Immature natural killer cell (primary cell): ENCODE data around the gene ZFP64. TPM values are rescaled to one million over a fixed set of nuclear protein-coding genes. Genes with fewer than 3 reads are reported as not detected.
A peak's percentile ranks its signal among the peaks of the same experiment; 100 is the strongest.

ENCODE experiments used
- DNase-seq, 3 donors: peaks; one replicate each; pipeline ENCODE4 v3.0.0; 2022; ENCODE audit warnings: mixed read lengths in 1 of 3
- H3K27ac Mint-ChIP-seq, 6 donors: one replicate each; pipeline ENCODE4 v1.8.0; 2020; ENCODE audit warnings: mixed read lengths in 6 of 6, mild to moderate bottlenecking in 5 of 6, inconsistent platforms in 4 of 6, moderate library complexity in 3 of 6
- H3K27me3 Mint-ChIP-seq, 3 donors: one replicate each; pipeline ENCODE4 v1.8.0; 2020 to 2021; ENCODE audit warnings: low read depth in 3 of 3, mild to moderate bottlenecking in 3 of 3, mixed read lengths in 3 of 3, moderate library complexity in 3 of 3, inconsistent platforms in 1 of 3
- H3K36me3 Mint-ChIP-seq, 3 donors: one replicate each; pipeline ENCODE4 v1.8.0; 2020; ENCODE audit warnings: mixed read lengths in 3 of 3, inconsistent platforms in 2 of 3, mild to moderate bottlenecking in 2 of 3
- H3K4me1 Mint-ChIP-seq, 2 donors: one replicate each; pipeline ENCODE4 v1.8.0; 2020; ENCODE audit warnings: inconsistent platforms in 2 of 2, mild to moderate bottlenecking in 2 of 2, mixed read lengths in 2 of 2, moderate library complexity in 1 of 2
- H3K4me3 Mint-ChIP-seq, 5 donors: one replicate each; pipeline ENCODE4 v1.8.0; 2020; ENCODE audit warnings: mild to moderate bottlenecking in 5 of 5, mixed read lengths in 5 of 5, inconsistent platforms in 3 of 5, moderate library complexity in 3 of 5
- H3K9me3 Mint-ChIP-seq, 6 donors: one replicate each; pipeline ENCODE4 v1.8.0; 2020; ENCODE audit warnings: mild to moderate bottlenecking in 6 of 6, mixed read lengths in 6 of 6, inconsistent platforms in 4 of 6, moderate library complexity in 3 of 6
- polyA plus RNA-seq, 3 donors: library from polyadenylated mRNA; unstranded; fragments of 300-500 nt; fragmentation: Illumina TruSeq; gene quantifications; one replicate each; pipeline ENCODE4 v1.2.3, GENCODE V29; 2021

The ZFP64 gene
- polyA plus RNA-seq, 3 donors from 2014 or later, result 3.7 to 16.8 (median 5.7) TPM

DNA sequence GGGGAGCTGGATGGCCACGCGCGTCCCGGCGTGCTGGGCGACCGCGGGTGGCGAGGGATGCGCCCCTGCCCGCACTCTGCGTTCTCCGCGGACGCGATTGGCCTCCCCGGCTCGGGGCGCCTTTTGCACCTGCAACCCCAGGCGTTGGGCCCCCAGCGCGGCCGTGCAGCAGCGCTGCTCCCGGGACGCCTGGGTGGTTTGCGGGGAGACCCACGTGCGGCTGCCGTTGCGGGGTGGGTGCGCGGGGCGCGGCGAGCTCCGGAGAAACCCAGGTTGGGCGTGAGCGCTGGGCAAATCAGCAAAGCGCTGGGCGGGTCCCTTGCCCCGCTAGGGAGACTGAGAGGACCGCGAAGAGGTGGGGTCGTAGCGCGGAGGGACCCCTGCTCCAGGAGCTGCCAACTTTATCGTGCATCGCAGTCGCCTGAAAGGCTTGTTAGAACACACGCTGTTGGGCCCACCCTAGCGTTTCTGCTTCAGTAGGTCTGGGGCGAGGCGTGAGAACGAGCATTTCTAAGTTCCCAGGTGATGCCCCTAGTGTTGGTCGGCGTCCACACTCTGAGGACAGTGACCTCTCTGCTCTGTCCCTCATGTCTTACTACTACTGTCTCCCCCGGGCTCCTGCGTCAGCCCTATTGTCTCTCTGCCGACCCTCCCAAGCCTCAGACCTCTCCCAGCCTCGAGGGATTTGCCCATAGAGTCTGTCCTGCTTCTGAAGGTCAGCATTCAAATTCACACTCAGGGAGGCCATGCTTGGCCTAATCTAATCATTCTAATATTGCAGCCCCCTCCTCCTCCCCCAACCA, 538 bp upstream of the ZFP64 start:
- peaks cover 0 to 3% (median 0%) of the 10 kb centered on the region in 3 donors for H3K36me3 Mint-ChIP-seq
- DNase-seq, result no peak
- H3K9me3 Mint-ChIP-seq, result no peaks in the 10 kb centered on the region

DNA sequence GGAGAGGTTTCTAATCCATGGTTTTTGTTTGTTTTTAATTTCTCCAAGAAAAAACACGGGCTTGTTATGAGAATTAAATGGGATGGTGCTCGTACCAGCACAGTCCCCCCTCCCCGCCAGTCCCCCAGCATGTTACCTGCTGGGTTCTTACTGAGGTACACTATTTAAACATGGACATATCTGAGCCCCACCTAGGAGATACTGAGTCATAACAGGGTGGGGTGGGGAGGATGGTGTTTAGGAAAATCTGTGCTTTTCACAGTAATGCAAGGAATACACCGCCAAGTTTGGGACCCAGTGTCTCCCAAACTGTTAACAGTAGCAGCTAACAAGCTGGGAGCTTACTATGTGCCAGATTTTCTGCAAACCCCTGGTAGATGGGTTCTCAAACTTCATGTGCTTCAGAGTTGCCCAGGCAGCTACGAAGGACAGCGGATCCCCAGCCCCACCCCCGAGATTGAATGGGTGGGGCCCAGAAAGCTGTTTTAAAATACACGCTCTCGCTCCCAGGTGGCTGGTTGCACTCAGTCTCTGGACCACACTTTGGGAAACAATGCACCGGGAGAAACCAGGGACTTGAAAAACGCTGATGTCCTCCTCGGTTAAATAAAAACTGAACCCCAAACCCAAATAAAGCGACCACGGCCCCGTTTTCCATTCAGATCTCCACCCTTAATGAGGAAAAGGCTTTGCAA, 995 bp downstream of the ZFP64 start:
- DNase-seq, result peak; percentile 6 to 21 (median 10)
- H3K4me3 Mint-ChIP-seq, result peak overlapping the region; percentile 94 to 97 (median 95)
- H3K4me1 Mint-ChIP-seq, result peaks cover 23 to 26% of the 10 kb centered on the region in 2 donors
- H3K27ac Mint-ChIP-seq, result peak overlapping the region; percentile 83 to 93 (median 88)
- H3K27me3 Mint-ChIP-seq, result peaks cover 0 to 4% (median 2%) of the 10 kb centered on the region in 3 donors
- H3K9me3 Mint-ChIP-seq, result no peaks in the 10 kb centered on the region
- H3K36me3 Mint-ChIP-seq, result peaks cover 3 to 5% (median 4%) of the 10 kb centered on the region in 3 donors

More for the DNA sequence above, 538 bp upstream of the ZFP64 start:
- H3K27ac Mint-ChIP-seq, result peak overlapping the region; percentile 85 to 96 (median 90)
- peaks cover 23 to 26% of the 10 kb centered on the region in 2 donors for H3K4me1 Mint-ChIP-seq
- peaks cover 2 to 5% (median 4%) of the 10 kb centered on the region in 3 donors for H3K27me3 Mint-ChIP-seq
- peak overlapping the region; percentile 91 to 95 (median 94) for H3K4me3 Mint-ChIP-seq

GRCh38 chr20:52181766-52182165, 9.8 kb downstream of the ZFP64 start:
- no peaks in the 10 kb centered on the region for H3K27me3 Mint-ChIP-seq
- no peak for DNase-seq
- no peaks in the 10 kb centered on the region for H3K9me3 Mint-ChIP-seq
- no peak overlapping the region for H3K4me3 Mint-ChIP-seq
- no peak overlapping the region for H3K27ac Mint-ChIP-seq
- peaks cover 2 to 27% of the 10 kb centered on the region in 2 donors for H3K4me1 Mint-ChIP-seq
- H3K36me3 Mint-ChIP-seq, result peaks cover 9 to 29% (median 12%) of the 10 kb centered on the region in 3 donors

DNA sequence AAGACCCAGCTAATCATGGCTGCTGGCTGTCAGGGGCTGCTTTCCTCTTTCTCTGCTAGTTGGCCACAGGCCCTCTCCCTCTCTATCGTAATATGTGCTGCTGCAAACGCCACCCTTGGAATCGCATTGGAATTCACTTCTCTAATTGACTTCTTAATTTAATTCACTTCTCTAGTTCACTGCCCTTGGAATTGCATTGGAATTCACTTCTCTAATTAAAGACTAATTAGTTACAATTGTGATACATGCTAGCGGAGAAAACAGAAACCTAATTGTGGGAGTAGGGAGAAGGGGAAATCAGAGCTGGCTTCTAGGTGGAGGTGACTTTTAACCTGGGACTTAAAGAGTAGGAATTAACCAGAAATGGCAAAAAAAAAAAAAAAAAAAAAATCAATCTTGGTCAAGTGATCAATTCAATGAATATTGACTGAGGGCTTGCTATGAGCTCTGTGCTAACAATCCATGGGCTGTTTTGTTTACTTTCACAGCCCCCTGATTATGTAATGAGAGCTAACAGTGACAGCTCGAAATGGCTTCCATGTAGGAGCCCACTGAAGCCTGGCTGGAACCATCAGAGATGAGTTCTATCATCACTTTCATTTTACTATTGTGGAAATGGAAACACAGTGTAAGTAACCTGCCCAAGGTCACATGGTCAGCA, 11.3 kb downstream of the ZFP64 start:
- no peak for DNase-seq
- no peaks in the 10 kb centered on the region for H3K27me3 Mint-ChIP-seq
- H3K27ac Mint-ChIP-seq, result no peak overlapping the region
- peaks cover 2 to 27% of the 10 kb centered on the region in 2 donors for H3K4me1 Mint-ChIP-seq
- peaks cover 5 to 24% (median 12%) of the 10 kb centered on the region in 3 donors for H3K36me3 Mint-ChIP-seq
- no peak overlapping the region for H3K4me3 Mint-ChIP-seq
- H3K9me3 Mint-ChIP-seq, result no peaks in the 10 kb centered on the region

DNA sequence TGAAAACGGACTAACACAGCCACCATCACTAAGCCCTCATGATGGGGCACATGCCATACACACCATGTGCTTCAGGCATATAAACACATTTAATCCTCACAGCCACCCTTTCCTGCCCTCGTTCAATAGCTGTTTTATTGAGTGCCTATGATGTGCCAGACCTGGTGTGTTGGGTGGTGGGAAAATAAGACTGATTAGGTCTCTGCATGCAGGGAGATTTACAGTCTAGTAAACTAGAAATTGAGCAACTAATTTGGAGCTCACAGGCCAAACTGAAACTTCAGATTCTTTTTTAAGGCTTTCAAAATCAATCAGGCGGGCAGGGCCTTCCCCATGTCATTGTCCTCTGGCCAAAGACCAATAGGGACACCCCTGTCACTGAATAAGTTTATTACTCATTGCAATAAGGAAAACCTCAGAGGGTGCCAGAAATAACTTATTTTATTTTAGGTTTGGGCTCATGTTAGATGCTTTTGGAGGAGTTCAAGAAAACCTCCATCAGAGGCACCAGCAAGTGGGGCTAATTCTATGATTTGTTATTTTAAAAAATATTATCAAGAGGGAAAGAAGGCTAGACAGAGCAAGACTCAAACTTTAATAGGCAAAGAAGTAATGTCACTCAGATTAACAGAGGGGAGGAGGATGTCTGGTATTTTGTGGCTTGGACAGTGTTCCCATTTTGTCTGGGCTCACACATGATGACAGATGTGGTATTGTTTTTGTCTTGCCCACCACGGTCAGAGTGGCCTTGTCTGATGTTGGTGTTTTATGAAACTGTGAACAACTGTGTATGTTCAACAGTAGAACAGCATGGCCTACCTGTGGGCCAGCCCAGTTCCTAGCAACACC, 12.0 kb downstream of the ZFP64 start:
- Mint-ChIP-seq H3K27ac (no peak overlapping the region), H3K4me1 (peaks cover 2 to 27% of the 10 kb centered on the region in 2 donors), H3K9me3 (no peaks in the 10 kb centered on the region), H3K4me3 (no peak overlapping the region), H3K27me3 (no peaks in the 10 kb centered on the region), H3K36me3 (peaks cover 5 to 21% (median 12%) of the 10 kb centered on the region in 3 donors)
- DNase-seq, result no peak

DNA sequence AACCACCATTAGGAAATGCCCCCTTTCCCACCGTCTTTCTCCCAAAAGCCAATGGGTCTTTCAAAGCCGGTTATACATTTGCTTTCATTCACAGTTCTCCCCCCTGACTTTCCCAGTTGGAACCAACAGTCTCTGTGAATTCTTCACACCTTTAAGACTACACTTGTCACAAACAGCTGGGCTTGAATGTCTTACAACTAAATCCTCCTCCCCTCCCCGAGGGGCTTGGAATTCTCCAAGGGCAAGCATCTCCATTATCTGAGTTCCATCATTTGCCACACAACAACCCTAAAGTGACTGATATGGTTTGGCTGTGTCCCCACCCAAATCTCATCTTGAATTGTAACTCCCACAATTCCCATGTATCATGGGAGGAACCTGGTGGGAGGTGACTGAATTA, 12.9 kb downstream of the ZFP64 start:
- Mint-ChIP-seq H3K27me3 (no peaks in the 10 kb centered on the region), H3K4me3 (no peak overlapping the region), H3K27ac (no peak overlapping the region), H3K9me3 (no peaks in the 10 kb centered on the region), H3K4me1 (peaks cover 2 to 27% of the 10 kb centered on the region in 2 donors), H3K36me3 (peaks cover 5 to 18% (median 7%) of the 10 kb centered on the region in 3 donors)
- DNase-seq, result no peak

DNA sequence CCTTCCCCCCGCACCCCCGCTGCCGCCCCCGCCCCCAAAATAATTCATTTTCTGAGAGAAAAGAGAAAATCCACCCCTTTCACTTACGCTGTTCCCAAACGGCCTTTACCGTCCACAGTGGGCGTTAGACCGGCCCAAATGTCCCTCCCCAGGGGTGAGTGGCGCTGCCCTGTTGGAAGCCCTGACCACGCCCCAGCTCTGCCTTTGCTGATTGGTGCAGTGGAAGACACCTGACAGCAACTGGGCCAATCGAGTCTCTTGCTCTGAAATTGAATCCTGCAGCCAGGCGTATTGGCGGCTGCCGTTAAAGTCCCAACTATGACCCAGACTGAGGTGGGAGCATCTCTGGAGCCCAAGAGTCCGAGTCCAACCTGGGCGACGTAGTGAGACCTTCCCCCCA, 15.7 kb downstream of the ZFP64 start:
- Mint-ChIP-seq H3K27ac (peak overlapping the region in 1 of 6 donors; percentile 34), H3K36me3 (peaks cover 0 to 13% (median 6%) of the 10 kb centered on the region in 3 donors), H3K4me3 (no peak overlapping the region), H3K4me1 (peaks cover 2 to 23% of the 10 kb centered on the region in 2 donors), H3K9me3 (no peaks in the 10 kb centered on the region), H3K27me3 (no peaks in the 10 kb centered on the region)
- no peak for DNase-seq

DNA sequence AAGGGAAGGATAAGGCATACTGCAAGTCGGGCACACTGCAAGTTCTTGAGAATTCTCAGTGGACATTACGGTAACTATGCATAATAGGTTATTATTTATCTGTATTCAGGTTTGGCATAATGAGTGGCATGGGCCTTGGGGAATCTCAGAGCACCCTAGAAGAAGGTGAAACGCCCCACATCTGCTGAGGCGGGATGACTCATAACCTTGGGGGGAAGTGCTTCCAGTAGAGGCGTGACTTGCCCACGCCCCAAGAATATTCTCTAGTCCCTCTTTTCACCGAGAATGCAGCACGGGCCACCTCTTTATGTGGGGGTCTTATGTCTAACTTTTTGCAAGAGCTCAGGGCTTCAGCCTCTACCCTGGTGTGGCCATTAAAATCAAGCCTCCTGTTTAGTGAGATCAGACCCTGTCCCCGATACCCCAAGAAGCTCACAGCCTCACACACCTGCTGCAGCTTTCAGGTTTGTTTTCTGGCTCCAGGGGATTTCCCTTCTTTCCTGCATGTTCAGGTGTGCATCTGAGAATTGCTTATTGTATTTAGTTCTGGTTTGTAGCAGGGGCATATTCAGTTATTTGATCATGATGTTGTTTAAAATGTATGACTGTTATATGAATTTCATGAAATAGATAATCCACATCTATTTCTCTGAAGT, 19.1 kb downstream of the ZFP64 start:
- no peak for DNase-seq
- peaks cover 11 to 13% of the 10 kb centered on the region in 2 donors for H3K4me1 Mint-ChIP-seq
- H3K4me3 Mint-ChIP-seq, result no peak overlapping the region
- H3K27ac Mint-ChIP-seq, result no peak overlapping the region
- no peaks in the 10 kb centered on the region for H3K27me3 Mint-ChIP-seq
- no peaks in the 10 kb centered on the region for H3K9me3 Mint-ChIP-seq
- H3K36me3 Mint-ChIP-seq, result peaks cover 0 to 6% (median 5%) of the 10 kb centered on the region in 3 donors

DNA sequence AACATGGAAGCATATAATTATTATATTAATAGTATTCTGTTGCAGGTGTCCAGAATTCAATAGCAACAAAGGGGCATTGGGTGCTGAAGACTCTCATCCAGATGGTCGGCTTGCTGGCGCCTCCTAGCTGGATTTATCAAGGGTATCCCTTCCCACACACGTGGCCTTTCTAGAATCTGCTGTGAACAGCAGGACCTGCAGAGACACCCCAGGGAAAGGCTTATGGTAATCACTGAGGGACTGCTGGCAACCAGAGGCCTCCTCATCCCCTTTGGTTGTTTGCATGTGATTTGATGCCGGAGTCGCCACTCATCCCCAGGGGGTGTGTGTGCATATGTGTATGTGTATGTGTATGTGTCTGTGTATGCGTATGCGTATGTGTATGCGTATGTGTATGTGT, 20.6 kb downstream of the ZFP64 start:
- no peaks in the 10 kb centered on the region for H3K27me3 Mint-ChIP-seq
- H3K4me1 Mint-ChIP-seq, result peaks cover 11 to 13% of the 10 kb centered on the region in 2 donors
- no peak overlapping the region for H3K4me3 Mint-ChIP-seq
- H3K9me3 Mint-ChIP-seq, result no peaks in the 10 kb centered on the region
- peaks cover 4 to 11% (median 9%) of the 10 kb centered on the region in 3 donors for H3K36me3 Mint-ChIP-seq
- DNase-seq, result no peak
- no peak overlapping the region for H3K27ac Mint-ChIP-seq

DNA sequence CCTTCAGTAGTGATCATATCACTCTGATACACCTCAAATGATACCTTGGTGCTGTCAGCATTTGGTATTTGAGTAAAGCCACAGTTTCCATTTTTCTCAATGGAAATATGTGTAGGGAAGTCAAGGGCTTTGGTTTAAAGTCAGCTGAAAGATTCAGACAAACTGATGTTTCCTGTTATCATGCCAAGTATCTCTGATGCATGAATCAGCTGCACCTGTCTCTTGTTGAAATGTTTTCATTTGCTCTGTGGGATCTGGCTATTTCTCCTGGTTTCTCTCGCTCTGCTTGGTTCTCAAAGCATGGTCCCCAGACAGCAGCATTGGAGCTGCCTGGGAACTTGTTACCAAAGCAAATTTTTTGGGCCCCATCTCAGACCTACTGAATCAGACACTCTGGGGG, 23.5 kb downstream of the ZFP64 start:
- peak overlapping the region in 1 of 6 donors; percentile 29 for H3K27ac Mint-ChIP-seq
- peaks cover 11 to 13% of the 10 kb centered on the region in 2 donors for H3K4me1 Mint-ChIP-seq
- H3K9me3 Mint-ChIP-seq, result no peaks in the 10 kb centered on the region
- H3K27me3 Mint-ChIP-seq, result no peaks in the 10 kb centered on the region
- DNase-seq, result no peak
- no peak overlapping the region for H3K4me3 Mint-ChIP-seq
- peaks cover 22 to 29% (median 27%) of the 10 kb centered on the region in 3 donors for H3K36me3 Mint-ChIP-seq

GRCh38 chr20:52167232-52167840, 24.2 kb downstream of the ZFP64 start:
- no peak overlapping the region for H3K4me3 Mint-ChIP-seq
- H3K27me3 Mint-ChIP-seq, result no peaks in the 10 kb centered on the region
- H3K4me1 Mint-ChIP-seq, result peaks cover 11 to 13% of the 10 kb centered on the region in 2 donors
- peaks cover 22 to 32% (median 27%) of the 10 kb centered on the region in 3 donors for H3K36me3 Mint-ChIP-seq
- no peak for DNase-seq
- no peaks in the 10 kb centered on the region for H3K9me3 Mint-ChIP-seq
- H3K27ac Mint-ChIP-seq, result no peak overlapping the region

- Mint-ChIP-seq H3K4me1 (peaks cover 11 to 18% of the 10 kb centered on the region in 2 donors), H3K36me3 (peaks cover 27 to 32% (median 29%) of the 10 kb centered on the region in 3 donors), H3K27me3 (peaks cover 0 to 3% (median 0%) of the 10 kb centered on the region in 3 donors), H3K27ac (no peak overlapping the region), H3K4me3 (no peak overlapping the region), H3K9me3 (no peaks in the 10 kb centered on the region)
- DNase-seq, result no peak
These were observed 25.4 kb downstream of the ZFP64 start for GRCh38 chr20:52166150-52166549.
